Measurements from ENCODE around the gene SLC38A7.

SLC38A7 gene

GRCh38 chr16:58655215-58655596 lies 29.4 kb downstream of the SLC38A7 start:
- Histone ChIP-seq H3F3A (ENCODE audit: control insufficient read depth, insufficient read depth) (no peaks in the 10 kb centered on the region), H3K9me3 (ENCODE audit: control insufficient read depth, insufficient read depth, low read length) (no peaks in the 10 kb centered on the region), H3K27ac (ENCODE audit: low read depth, low read length) (no peak overlapping the region), H3K4me3 (ENCODE audit: low read length) (no peak overlapping the region), H3K9me2 (replicated peaks; ENCODE audit: control insufficient read depth, low read length) (no peaks in the 10 kb centered on the region), H3K4me2 (ENCODE audit: low read length) (no peak overlapping the region), H3K79me2 (ENCODE audit: control insufficient read depth, low read length) (no peaks in the 10 kb centered on the region), H3K27me3 (ENCODE audit: control insufficient read depth, low read length) (no peaks in the 10 kb centered on the region), H3K4me1 (ENCODE audit: control insufficient read depth, low read length) (peaks cover 7% of the 10 kb centered on the region), H3K36me3 (ENCODE audit: control insufficient read depth, low read length) (no peaks in the 10 kb centered on the region), H4K20me1 (ENCODE audit: control insufficient read depth, insufficient read depth, low read depth, low read length) (no peaks in the 10 kb centered on the region)
- TF ChIP-seq CTCF (IDR thresholded peaks at IDR 0.05; ENCODE audit: low read depth, low read length, poor library complexity, severe bottlenecking): no peak
- TF ChIP-seq EZH2phosphoT487 (IDR thresholded peaks at IDR 0.05; ENCODE audit: borderline replicate concordance, low read length): no peak

- H3K27ac ChIP-seq (ENCODE audit: low read depth, low read length): no peak overlapping the region
- H3K4me1 ChIP-seq (ENCODE audit: control insufficient read depth, low read length): peaks cover 7% of the 10 kb centered on the region
- no peaks in the 10 kb centered on the region for H3K79me2 ChIP-seq (ENCODE audit: control insufficient read depth, low read length)
- no peaks in the 10 kb centered on the region for H3K27me3 ChIP-seq (ENCODE audit: control insufficient read depth, low read length)
- H4K20me1 ChIP-seq (ENCODE audit: control insufficient read depth, insufficient read depth, low read depth, low read length): no peaks in the 10 kb centered on the region
- H3F3A ChIP-seq (ENCODE audit: control insufficient read depth, insufficient read depth): no peaks in the 10 kb centered on the region
- H3K9me2 ChIP-seq (replicated peaks; ENCODE audit: control insufficient read depth, low read length): no peaks in the 10 kb centered on the region
- no peaks in the 10 kb centered on the region for H3K36me3 ChIP-seq (ENCODE audit: control insufficient read depth, low read length)
- no peaks in the 10 kb centered on the region for H3K9me3 ChIP-seq (ENCODE audit: control insufficient read depth, insufficient read depth, low read length)
- no peak for TF ChIP-seq CTCF (IDR thresholded peaks at IDR 0.05; ENCODE audit: low read depth, low read length, poor library complexity, severe bottlenecking)
- no peak for TF ChIP-seq EZH2phosphoT487 (IDR thresholded peaks at IDR 0.05; ENCODE audit: borderline replicate concordance, low read length)
- H3K4me2 ChIP-seq (ENCODE audit: low read length): no peak overlapping the region
- H3K4me3 ChIP-seq (ENCODE audit: low read length): no peak overlapping the region
These were observed 29.9 kb downstream of the SLC38A7 start for GRCh38 chr16:58654560-58655214.

GRCh38 chr16:58652741-58653140 lies 31.8 kb downstream of the SLC38A7 start:
- H3K27ac ChIP-seq (ENCODE audit: low read depth, low read length): no peak overlapping the region
- no peak overlapping the region for H3K4me3 ChIP-seq (ENCODE audit: low read length)
- no peak for TF ChIP-seq CTCF (IDR thresholded peaks at IDR 0.05; ENCODE audit: low read depth, low read length, poor library complexity, severe bottlenecking)
- TF ChIP-seq EZH2phosphoT487 (IDR thresholded peaks at IDR 0.05; ENCODE audit: borderline replicate concordance, low read length): no peak
- no peaks in the 10 kb centered on the region for H4K20me1 ChIP-seq (ENCODE audit: control insufficient read depth, insufficient read depth, low read depth, low read length)
- peaks cover 7% of the 10 kb centered on the region for H3K4me1 ChIP-seq (ENCODE audit: control insufficient read depth, low read length)
- no peaks in the 10 kb centered on the region for H3K27me3 ChIP-seq (ENCODE audit: control insufficient read depth, low read length)
- H3K36me3 ChIP-seq (ENCODE audit: control insufficient read depth, low read length): no peaks in the 10 kb centered on the region
- H3K4me2 ChIP-seq (ENCODE audit: low read length): no peak overlapping the region
- H3K9me2 ChIP-seq (replicated peaks; ENCODE audit: control insufficient read depth, low read length): no peaks in the 10 kb centered on the region
- no peaks in the 10 kb centered on the region for H3F3A ChIP-seq (ENCODE audit: control insufficient read depth, insufficient read depth)
- H3K79me2 ChIP-seq (ENCODE audit: control insufficient read depth, low read length): no peaks in the 10 kb centered on the region
- no peaks in the 10 kb centered on the region for H3K9me3 ChIP-seq (ENCODE audit: control insufficient read depth, insufficient read depth, low read length)
